HepG2 (cell line): ENCODE data around the gene THADA. TPM values are rescaled to one million over a fixed set of nuclear protein-coding genes. Genes with fewer than 3 reads are reported as not detected.

Experiments
- ARID3A ChIP-seq: IDR thresholded peaks from 2 replicates; pipeline ENCODE4 v1.6.1; 2012; ENCODE audit warnings: low read depth, low read length, improper control_type of control experiment
- ATF1 ChIP-seq: IDR thresholded peaks from 2 replicates; pipeline ENCODE4 v1.6.1; 2016; ENCODE audit warnings: mild to moderate bottlenecking, control low read depth
- DMAP1 ChIP-seq: IDR thresholded peaks from 2 replicates; pipeline ENCODE4 v1.6.1; 2016
- FOXK1 ChIP-seq: sonication (generic); formaldehyde crosslinking; IDR thresholded peaks from 2 replicates; pipeline ENCODE4 v1.4.0; 2020; ENCODE audit warnings: low read depth, missing genetic modification reagents, borderline replicate concordance
- FOXO1 ChIP-seq: sonication (generic); formaldehyde crosslinking; IDR thresholded peaks from 2 replicates; pipeline ENCODE4 v1.4.0; 2020; ENCODE audit warnings: missing genetic modification reagents
- FOXP4 ChIP-seq: sonication (generic); formaldehyde crosslinking; IDR thresholded peaks from 2 replicates; pipeline ENCODE4 v1.4.0; 2020; ENCODE audit warnings: missing genetic modification reagents
- HDAC2 ChIP-seq: sonication (generic); formaldehyde crosslinking; IDR thresholded peaks from 2 replicates; pipeline ENCODE4 v1.4.0; 2020; ENCODE audit warnings: missing genetic modification reagents
- HNF4A ChIP-seq: sonication (generic); formaldehyde crosslinking; IDR thresholded peaks from 2 replicates; pipeline ENCODE4 v1.4.0; 2020; ENCODE audit warnings: missing genetic modification reagents
- HNF4G ChIP-seq, 2 experiments: sonication (generic) in 1 of 2; formaldehyde crosslinking in 1 of 2; IDR thresholded peaks; 2 replicates each; pipeline versions ENCODE4 v1.4.0 to v1.6.1; 2011 to 2020; ENCODE audit warnings: borderline replicate concordance in 2 of 2, low read depth in 2 of 2, mild to moderate bottlenecking in 2 of 2, low read length in 1 of 2, missing genetic modification reagents in 1 of 2, moderate library complexity in 1 of 2
- HNRNPLL ChIP-seq: fragments of 200-400 bp; formaldehyde crosslinking; IDR thresholded peaks from 2 replicates; pipeline ENCODE4 v1.6.1; 2017; ENCODE audit warnings: mild to moderate bottlenecking, low read depth, low read length; ENCODE audit not compliant: poor library complexity, severe bottlenecking
- IRF2 ChIP-seq: IDR thresholded peaks from 2 replicates; pipeline ENCODE4 v1.6.1; 2018; ENCODE audit warnings: missing genetic modification reagents, missing compliant biosample characterization
- MEF2D ChIP-seq: sonication (generic); formaldehyde crosslinking; IDR thresholded peaks from 2 replicates; pipeline ENCODE4 v1.5.1; 2020; ENCODE audit warnings: mild to moderate bottlenecking, missing genetic modification reagents
- POLR2AphosphoS5 ChIP-seq: IDR thresholded peaks from 2 replicates; pipeline ENCODE4 v1.6.1; 2012; ENCODE audit warnings: low read depth, low read length
- SNAPC2 ChIP-seq: sonication (generic); formaldehyde crosslinking; IDR thresholded peaks from 2 replicates; pipeline ENCODE4 v1.8.1; 2022; ENCODE audit warnings: mild to moderate bottlenecking, missing genetic modification reagents
- SOX5 ChIP-seq: IDR thresholded peaks from 2 replicates; pipeline ENCODE4 v1.6.1; 2016; ENCODE audit warnings: borderline replicate concordance
- TEF ChIP-seq: sonication (generic); formaldehyde crosslinking; IDR thresholded peaks from 2 replicates; pipeline ENCODE4 v1.5.0; 2020; ENCODE audit warnings: missing genetic modification reagents
- TRIM22 ChIP-seq: fragments of 450-650 bp; IDR thresholded peaks from 2 replicates; pipeline ENCODE4 v1.6.1; 2017
- ZBTB7A ChIP-seq: sonication (generic); formaldehyde crosslinking; IDR thresholded peaks from 2 replicates; pipeline ENCODE4 v1.8.0; 2022; ENCODE audit warnings: mild to moderate bottlenecking, missing genetic modification reagents
- ZNF326 ChIP-seq: sonication (generic); formaldehyde crosslinking; IDR thresholded peaks from 2 replicates; pipeline ENCODE4 v1.4.0; 2020; ENCODE audit warnings: missing genetic modification reagents, borderline replicate concordance
- ZNF354B ChIP-seq: sonication (generic); formaldehyde crosslinking; IDR thresholded peaks from 2 replicates; pipeline ENCODE4 v1.8.0; 2022; ENCODE audit warnings: mild to moderate bottlenecking, missing genetic modification reagents
- ZNF549 ChIP-seq: sonication (generic); formaldehyde crosslinking; IDR thresholded peaks from 2 replicates; pipeline ENCODE4 v1.5.0; 2020; ENCODE audit warnings: missing genetic modification reagents
- ZNF563 ChIP-seq: sonication (generic); formaldehyde crosslinking; IDR thresholded peaks from 2 replicates; pipeline ENCODE4 v1.8.0; 2022; ENCODE audit warnings: mild to moderate bottlenecking, moderate library complexity, missing genetic modification reagents
- ZNF83 ChIP-seq: sonication (generic); formaldehyde crosslinking; IDR thresholded peaks from 2 replicates; pipeline ENCODE4 v1.4.0; 2020; ENCODE audit warnings: missing genetic modification reagents, mild to moderate bottlenecking, borderline replicate concordance
- polyA plus RNA-seq, 8 experiments: library from polyadenylated mRNA; depleted of rRNA in 3 of 8; stranded (reverse) in 7 of 8; unstranded in 1 of 8; fragments of >200 nt; fragmentation: Illumina TruSeq in 4 of 8; extraction: Trizol in 4 of 8; gene quantifications; 2 replicates each; pipeline versions ENCODE4 v1.2.1 to v1.2.3, GENCODE V29; 2011 to 2016; ENCODE audit warnings: low read depth in 4 of 8, missing spikeins in 1 of 8, mixed read lengths in 1 of 8; ENCODE audit not compliant: insufficient read depth in 1 of 8
- total RNA-seq, 5 experiments: library from RNA; depleted of rRNA; stranded (reverse); fragments of >200 nt; fragmentation: Illumina TruSeq; extraction: Trizol; gene quantifications; 2 replicates each; pipeline ENCODE4 v1.2.3, GENCODE V29; 2016; ENCODE audit warnings: low read depth in 1 of 5

Gene THADA
- total and polyA plus RNA-seq, 2 of the 13 experiments (the other 11 are each of a cell fraction or from before 2014, with no cell fraction given), result 12.7 to 21.7 TPM

GRCh38 chr2:43230951-43231827, 364.6 kb downstream of the THADA start (continued):
- TF ChIP-seq FOXK1 (CRISPR knock-in tag) (0 out of 2 replicates have a peak, but pooled peaks have one; percentile 50), ZNF354B (CRISPR knock-in tag) (no peak), HNF4A (peak; percentile 84), ATF1 (CRISPR knock-in tag) (peak; percentile 47; the same call in 1 of the 2 replicates), SNAPC2 (CRISPR knock-in tag) (no peak), POLR2AphosphoS5 (no peak), IRF2 (no peak), ARID3A (no peak), DMAP1 (CRISPR knock-in tag) (no peak), HDAC2 (peak; percentile 40; the same call in 1 of the 2 replicates), TEF (CRISPR knock-in tag) (no peak), FOXO1 (peak; percentile 14; the same call in 1 of the 2 replicates), TRIM22 (no peak), ZNF83 (CRISPR knock-in tag) (no peak), MEF2D (CRISPR knock-in tag) (0 out of 2 replicates have a peak, but pooled peaks have one; percentile 44), ZNF549 (CRISPR knock-in tag) (no peak), ZNF326 (CRISPR knock-in tag) (no peak), HNF4G (IDR thresholded peaks at IDR 0.05; ENCODE audit: borderline replicate concordance, low read depth, low read length) (peak; percentile 48; the same call in 1 of the 2 replicates), HNF4G (CRISPR knock-in tag; IDR thresholded peaks at IDR 0.05; ENCODE audit: borderline replicate concordance, low read depth) (no peak), FOXP4 (CRISPR knock-in tag) (peak; percentile 56), ZNF563 (CRISPR knock-in tag) (0 out of 2 replicates have a peak, but pooled peaks have one; percentile 32), HNRNPLL (no peak), ZBTB7A (peak; percentile 53; the same call in 1 of the 2 replicates), SOX5 (no peak)
- TF ChIP-seq, all 625 proteins: peak for 47
